GM21717 (cell line): Measurements from ENCODE around the gene CCNY.
A peak's percentile ranks its signal among the peaks of the same experiment; 100 is the strongest.

Source experiments
- ATAC-seq: cut with Tn5 transposase; IDR thresholded peaks from one replicate; pipeline ENCODE4 v1.9.1; 2021; ENCODE audit warnings: mild to moderate bottlenecking, moderate library complexity; ENCODE audit not compliant: unreplicated experiment

CCNY gene

GRCh38 chr10:35379226-35380137 is 43.2 kb downstream of the CCNY start:
- ATAC-seq = peak; percentile 65

GRCh38 chr10:35382096-35382495 is 45.8 kb downstream of the CCNY start:
- no peak for ATAC-seq

DNA sequence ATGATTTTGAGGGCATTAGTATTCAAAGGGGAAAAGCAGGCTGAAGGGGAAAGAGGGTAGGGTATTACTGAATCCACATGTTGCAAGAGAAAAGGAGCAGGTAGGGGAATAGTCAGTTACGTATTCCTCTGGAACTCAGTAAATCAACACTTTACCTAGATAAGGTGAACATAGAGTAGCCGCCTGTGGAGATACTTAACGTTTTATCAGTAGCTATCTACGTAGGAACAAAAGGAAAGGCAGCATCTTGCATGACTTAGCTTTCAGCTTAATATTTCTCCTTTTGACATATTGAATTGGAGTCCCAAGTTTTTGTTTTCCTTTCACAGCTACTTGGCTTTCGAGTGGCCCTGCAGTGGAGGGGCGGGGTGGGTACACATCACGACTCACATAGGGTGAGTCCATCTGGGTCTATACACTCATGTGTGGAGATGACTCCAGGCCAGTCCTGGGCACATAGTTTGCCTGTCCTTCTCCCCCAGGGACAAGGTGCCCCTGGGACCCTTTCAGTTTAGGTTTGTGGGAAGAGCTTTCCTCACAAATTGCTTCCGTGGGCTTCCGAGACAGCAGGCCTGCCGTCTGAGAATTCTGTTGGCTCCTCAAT is 48.1 kb downstream of the CCNY start:
- no peak for ATAC-seq

GRCh38 chr10:35386594-35387174 is 50.4 kb downstream of the CCNY start:
- ATAC-seq = no peak

DNA sequence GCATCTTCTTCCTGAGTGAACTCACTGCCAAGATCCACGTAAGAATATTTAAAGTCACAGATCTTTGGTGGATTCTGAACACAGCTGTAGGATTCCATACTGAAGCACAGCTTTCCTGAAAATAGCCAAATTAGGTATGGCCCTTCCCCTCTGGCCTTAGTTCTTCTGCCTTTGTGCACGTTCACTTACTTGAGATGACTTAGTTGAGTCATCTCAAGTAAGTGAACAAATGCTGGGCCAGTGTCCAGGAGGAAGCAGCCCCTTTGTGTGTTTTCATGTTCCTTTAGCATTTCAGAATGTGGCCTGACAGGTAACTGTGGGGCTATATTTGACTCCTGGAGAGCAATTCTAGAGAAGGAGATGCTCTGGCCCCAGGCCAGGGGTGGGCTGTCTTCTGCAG is 51.5 kb downstream of the CCNY start:
- peak; percentile 89 for ATAC-seq

DNA sequence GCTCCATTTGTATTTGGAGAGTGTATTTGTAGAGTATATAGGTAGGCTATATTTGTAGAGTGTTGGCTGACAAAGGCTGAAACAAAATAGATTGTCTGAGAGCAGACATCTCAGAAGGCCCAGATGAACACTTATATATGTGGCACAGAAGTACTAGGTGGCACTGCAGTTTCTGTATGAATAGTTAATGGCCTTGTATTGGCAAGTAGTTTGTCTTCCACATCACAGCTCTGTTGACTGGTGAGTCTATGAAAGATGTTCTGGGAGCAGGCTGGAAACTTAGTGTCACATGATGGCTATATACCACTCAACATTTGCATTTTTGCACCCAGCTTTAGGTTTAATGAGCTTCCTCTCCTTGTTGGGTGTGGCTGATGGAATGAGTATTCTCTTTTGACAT is 51.9 kb downstream of the CCNY start:
- peak; percentile 47 for ATAC-seq

DNA sequence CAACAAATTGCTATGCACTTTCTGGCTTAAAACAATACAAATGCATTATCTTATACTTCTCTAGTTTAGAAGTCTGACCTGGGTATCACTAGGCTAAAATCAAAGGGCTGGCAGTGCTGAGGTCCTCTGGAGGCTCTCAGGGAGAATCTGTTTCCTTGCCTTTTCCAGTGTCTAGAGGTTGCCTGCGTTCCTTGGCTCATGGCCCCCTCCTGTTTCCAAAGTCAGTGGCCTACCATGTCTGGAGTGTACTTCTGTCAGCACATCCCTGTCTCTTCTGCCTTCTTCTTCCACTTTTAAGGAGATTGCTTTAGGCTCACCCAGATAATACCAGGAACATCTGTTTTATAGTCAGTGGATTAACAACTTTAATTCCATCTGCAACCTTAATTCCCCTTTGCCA is 52.4 kb downstream of the CCNY start:
- ATAC-seq = no peak

GRCh38 chr10:35390161-35390840 is 54.0 kb downstream of the CCNY start:
- ATAC-seq = no peak

GRCh38 chr10:35390843-35391152 is 54.5 kb downstream of the CCNY start:
- ATAC-seq = no peak

DNA sequence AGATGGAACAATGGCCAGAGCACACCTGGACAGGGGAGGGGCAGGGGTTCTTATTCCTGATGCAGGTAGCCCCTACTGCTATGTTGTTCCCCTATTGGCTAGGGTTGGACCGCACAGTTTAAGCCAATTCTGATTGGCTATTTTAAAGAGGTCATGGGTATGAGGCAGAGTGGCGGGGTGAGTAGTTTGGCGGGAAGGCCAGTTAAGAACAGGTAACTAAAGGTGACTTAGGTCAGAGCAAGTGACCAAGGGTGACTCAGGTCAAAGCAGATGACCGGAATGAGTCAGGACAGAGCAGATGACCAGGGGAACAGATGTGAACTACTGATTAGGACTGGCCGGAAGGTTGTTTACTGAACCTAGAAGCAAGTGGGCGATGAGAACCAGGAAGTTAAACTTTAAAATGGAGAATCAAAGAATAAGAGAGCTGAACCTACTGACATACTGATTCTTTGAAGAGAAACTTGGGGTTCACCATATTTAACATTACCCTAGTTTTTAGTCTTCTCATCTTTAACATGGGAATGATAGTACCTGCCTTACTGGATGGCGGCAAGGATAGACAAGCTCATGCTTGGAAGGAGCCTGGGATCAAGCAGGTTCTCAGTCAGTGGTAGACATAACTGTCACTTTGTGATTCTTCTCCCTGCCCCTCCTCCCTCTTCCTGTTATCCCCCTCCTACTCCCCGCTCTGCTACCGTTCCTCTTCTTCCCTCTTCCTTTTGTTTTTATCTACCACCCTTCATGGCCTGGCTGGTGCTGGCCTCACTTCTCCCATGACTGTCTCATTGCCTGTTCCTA is 55.0 kb downstream of the CCNY start:
- no peak for ATAC-seq

DNA sequence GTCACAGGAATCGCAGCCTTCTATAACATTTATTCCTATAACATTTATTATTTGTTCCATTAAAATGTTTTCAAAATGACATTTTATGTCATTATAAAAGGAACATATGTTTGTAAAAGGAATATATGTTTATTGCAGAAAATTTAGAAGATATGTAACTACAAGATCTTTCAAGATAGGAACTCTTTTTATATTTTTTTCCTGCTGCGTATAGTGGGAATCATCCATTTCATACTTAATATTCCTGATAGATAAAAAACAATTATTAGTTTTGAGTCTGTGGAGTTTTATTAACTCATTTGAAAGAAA is 55.6 kb downstream of the CCNY start:
- no peak for ATAC-seq

- ATAC-seq = no peak
These were observed 56.3 kb downstream of the CCNY start for GRCh38 chr10:35392482-35393228.

DNA sequence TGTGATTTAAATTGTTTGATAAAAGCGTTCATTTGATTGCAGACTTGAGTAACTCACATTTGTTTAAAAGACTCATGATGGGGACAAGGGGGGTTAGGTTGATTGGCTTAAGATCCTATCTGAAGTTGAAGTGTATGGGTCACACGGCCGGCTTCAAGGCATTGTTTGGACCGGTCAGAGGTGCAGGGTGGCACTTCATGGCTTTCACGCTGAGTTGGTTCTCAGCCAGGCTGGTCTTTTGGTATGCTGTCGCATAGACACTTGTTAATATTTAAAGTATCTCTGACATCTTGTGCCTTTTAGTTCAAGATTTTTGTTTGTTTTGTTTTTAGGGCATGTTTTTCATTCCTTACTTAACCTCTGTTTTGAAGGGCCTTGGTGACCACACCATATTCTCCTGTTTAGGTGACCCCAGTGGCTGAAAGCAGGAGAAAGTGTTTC is 58.1 kb downstream of the CCNY start:
- no peak for ATAC-seq

DNA sequence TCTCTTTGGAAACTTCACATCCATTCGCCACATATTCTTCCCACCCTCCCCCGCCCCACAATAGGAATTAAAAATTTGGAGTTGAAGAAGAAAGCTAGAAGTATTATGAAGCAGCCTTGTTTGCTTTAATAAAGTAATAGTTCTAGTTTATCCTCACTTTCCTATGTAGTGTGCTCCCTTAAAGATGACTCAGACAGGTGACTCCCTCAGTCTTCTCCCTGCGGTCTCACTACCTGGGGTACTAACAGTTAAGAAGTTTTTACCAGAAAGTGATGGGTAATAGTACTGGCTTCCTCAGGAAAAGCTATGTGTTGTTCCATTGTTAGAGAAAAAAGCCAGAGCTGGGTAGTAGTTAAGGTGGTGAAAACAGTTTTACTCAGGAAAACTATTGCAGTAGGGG is 58.6 kb downstream of the CCNY start:
- no peak for ATAC-seq

GRCh38 chr10:35396560-35397434 is 60.5 kb downstream of the CCNY start:
- no peak for ATAC-seq

DNA sequence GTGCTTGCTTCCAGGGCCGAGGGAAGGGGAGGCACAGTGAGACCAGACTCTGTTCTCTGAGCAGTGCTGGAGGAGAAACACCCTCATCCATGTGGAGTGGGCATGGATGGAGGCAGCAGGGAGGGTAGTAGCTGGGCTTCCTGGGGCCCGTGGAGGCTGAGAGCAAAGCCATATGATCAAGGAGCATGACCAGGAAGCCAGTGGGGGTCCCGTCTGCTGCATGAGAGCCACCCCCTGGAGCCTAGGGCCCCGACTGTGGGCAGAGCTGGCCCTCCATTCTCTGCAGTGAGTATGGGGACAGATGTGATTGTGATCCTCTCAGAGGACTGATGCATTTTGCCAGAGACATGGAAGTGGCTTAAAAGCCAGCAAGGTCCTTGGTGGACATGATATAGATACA is 61.6 kb downstream of the CCNY start:
- ATAC-seq = no peak

GRCh38 chr10:35398355-35398754 is 62.0 kb downstream of the CCNY start:
- no peak for ATAC-seq

DNA sequence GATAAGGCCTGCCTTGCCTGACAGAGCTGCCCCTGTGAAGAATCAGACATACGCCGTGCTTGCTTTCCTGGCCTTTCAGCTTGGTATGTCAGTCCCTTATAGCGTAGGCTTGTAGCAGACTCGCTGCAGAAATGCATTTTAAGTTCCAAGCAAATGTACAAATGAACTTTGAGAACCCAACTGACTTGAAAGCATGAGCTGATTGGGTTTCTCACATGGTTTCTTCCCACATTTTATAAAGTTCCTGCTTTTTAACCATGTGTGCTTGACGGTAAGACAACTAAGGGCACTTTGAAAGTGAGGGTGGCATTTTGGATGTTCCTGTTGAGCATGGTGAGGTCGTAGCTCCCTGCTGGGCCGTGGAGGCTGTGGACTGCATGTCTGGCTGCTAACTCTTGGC is 62.6 kb downstream of the CCNY start:
- no peak for ATAC-seq

- no peak for ATAC-seq
These were observed 63.2 kb downstream of the CCNY start for GRCh38 chr10:35399414-35400009.
